Prostate gland (tissue), 2 donors: ENCODE measurements around the gene PTPN13.

Source experiments
- CTCF ChIP-seq, 4 experiments: fragments of 200-600 bp in 2 of 4; fragments of 450-650 bp in 2 of 4; sonication (generic) in 2 of 4; IDR thresholded peaks; 1 replicate in 3 of 4; 2 replicates in 1 of 4; pipeline ENCODE4 v1.5.1; 2016 to 2019; ENCODE audit warnings: antibody characterized with exemption in 4 of 4, mild to moderate bottlenecking in 2 of 4, moderate library complexity in 2 of 4
- POLR2A ChIP-seq: fragments of 450-650 bp; IDR thresholded peaks from one replicate; pipeline ENCODE4 v1.6.1; 2016; ENCODE audit warnings: antibody characterized with exemption, mild to moderate bottlenecking

GRCh38 chr4:86560447-86560846, 33.7 kb upstream of the PTPN13 start:
- TF ChIP-seq CTCF (IDR thresholded peaks at IDR 0.05) (no peak), POLR2A (no peak)
